Measurements from ENCODE around the gene ATP6AP1. TPM values are rescaled to one million over a fixed set of nuclear protein-coding genes. Genes with fewer than 3 reads are reported as not detected.

The ATP6AP1 gene
- total RNA-seq, 1 donor: 61.9 TPM

GRCh38 chrX:154448484-154448883 is 20.0 kb downstream of the ATP6AP1 start:
- Histone ChIP-seq H3K9me3 (ENCODE audit: low read depth, low read length) (no peaks in the 10 kb centered on the region), H3K27ac (ENCODE audit: low read depth, low read length) (no peak overlapping the region), H3K4me1 (ENCODE audit: insufficient read depth, low read length) (peaks cover 10% of the 10 kb centered on the region), H3K79me2 (ENCODE audit: insufficient read depth, low read length) (peaks cover 41% of the 10 kb centered on the region), H3K4me2 (ENCODE audit: insufficient read depth, low read length) (no peak overlapping the region), H2AFZ (ENCODE audit: low read length) (no peak overlapping the region), H3K36me3 (ENCODE audit: insufficient read depth, low read length) (peaks cover 34% of the 10 kb centered on the region), H3K4me3 (ENCODE audit: insufficient read depth, low read length) (no peak overlapping the region), H4K20me1 (ENCODE audit: insufficient read depth, low read length) (peaks cover 15% of the 10 kb centered on the region), H3K27me3 (ENCODE audit: insufficient read depth, low read length) (no peaks in the 10 kb centered on the region)
- no peak for DNase-seq (ENCODE audit: insufficient read length, low spot score, missing footprints)
- no peak for TF ChIP-seq CTCF (IDR thresholded peaks at IDR 0.05; ENCODE audit: extremely low read depth, low read depth, low read length)

- Histone ChIP-seq H2AFZ (ENCODE audit: low read length) (no peak overlapping the region), H3K4me3 (ENCODE audit: insufficient read depth, low read length) (no peak overlapping the region), H3K36me3 (ENCODE audit: insufficient read depth, low read length) (peaks cover 34% of the 10 kb centered on the region), H3K27ac (ENCODE audit: low read depth, low read length) (no peak overlapping the region), H4K20me1 (ENCODE audit: insufficient read depth, low read length) (peaks cover 15% of the 10 kb centered on the region), H3K4me2 (ENCODE audit: insufficient read depth, low read length) (no peak overlapping the region), H3K9me3 (ENCODE audit: low read depth, low read length) (no peaks in the 10 kb centered on the region), H3K79me2 (ENCODE audit: insufficient read depth, low read length) (peaks cover 37% of the 10 kb centered on the region), H3K27me3 (ENCODE audit: insufficient read depth, low read length) (no peaks in the 10 kb centered on the region), H3K4me1 (ENCODE audit: insufficient read depth, low read length) (peaks cover 9% of the 10 kb centered on the region)
- no peak for DNase-seq (ENCODE audit: insufficient read length, low spot score, missing footprints)
- no peak for TF ChIP-seq CTCF (IDR thresholded peaks at IDR 0.05; ENCODE audit: extremely low read depth, low read depth, low read length)
Measured at GRCh38 chrX:154449618-154450017, 21.1 kb downstream of the ATP6AP1 start.

- DNase-seq (ENCODE audit: insufficient read length, low spot score, missing footprints): no peak
- H2AFZ ChIP-seq (ENCODE audit: low read length): no peak overlapping the region
- no peaks in the 10 kb centered on the region for H3K9me3 ChIP-seq (ENCODE audit: low read depth, low read length)
- H3K79me2 ChIP-seq (ENCODE audit: insufficient read depth, low read length): peaks cover 30% of the 10 kb centered on the region
- H3K27me3 ChIP-seq (ENCODE audit: insufficient read depth, low read length): no peaks in the 10 kb centered on the region
- no peak overlapping the region for H3K4me3 ChIP-seq (ENCODE audit: insufficient read depth, low read length)
- no peak overlapping the region for H3K4me2 ChIP-seq (ENCODE audit: insufficient read depth, low read length)
- peaks cover 2% of the 10 kb centered on the region for H3K4me1 ChIP-seq (ENCODE audit: insufficient read depth, low read length)
- H3K27ac ChIP-seq (ENCODE audit: low read depth, low read length): no peak overlapping the region
- peaks cover 34% of the 10 kb centered on the region for H3K36me3 ChIP-seq (ENCODE audit: insufficient read depth, low read length)
- peaks cover 13% of the 10 kb centered on the region for H4K20me1 ChIP-seq (ENCODE audit: insufficient read depth, low read length)
- TF ChIP-seq CTCF (IDR thresholded peaks at IDR 0.05; ENCODE audit: extremely low read depth, low read depth, low read length): no peak
Measured at GRCh38 chrX:154450312-154450711, 21.8 kb downstream of the ATP6AP1 start.

DNA sequence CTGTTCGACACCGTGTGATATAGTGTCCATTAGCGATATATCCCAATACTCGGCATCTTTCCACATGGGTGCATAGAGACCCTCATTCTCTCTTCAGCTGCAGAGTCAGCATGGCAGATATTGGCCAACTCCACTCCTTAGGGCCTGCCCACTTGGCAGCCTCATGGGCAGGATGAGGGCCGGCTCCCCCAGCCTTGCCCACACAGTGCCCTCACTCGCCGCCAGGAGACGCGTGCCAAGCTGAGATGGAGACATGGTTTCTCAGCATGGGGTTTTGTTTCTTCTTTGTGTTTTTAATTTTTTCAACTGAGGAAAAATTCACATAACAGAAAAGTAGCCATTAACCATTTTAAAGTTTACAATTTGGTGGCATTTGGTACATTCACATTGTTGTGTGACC is 24.3 kb downstream of the ATP6AP1 start:
- H3K79me2 ChIP-seq (ENCODE audit: insufficient read depth, low read length): peaks cover 5% of the 10 kb centered on the region
- no peak overlapping the region for H3K4me3 ChIP-seq (ENCODE audit: insufficient read depth, low read length)
- no peak for DNase-seq (ENCODE audit: insufficient read length, low spot score, missing footprints)
- no peak overlapping the region for H3K27ac ChIP-seq (ENCODE audit: low read depth, low read length)
- no peak for TF ChIP-seq CTCF (IDR thresholded peaks at IDR 0.05; ENCODE audit: extremely low read depth, low read depth, low read length)
- H2AFZ ChIP-seq (ENCODE audit: low read length): no peak overlapping the region
- H3K27me3 ChIP-seq (ENCODE audit: insufficient read depth, low read length): no peaks in the 10 kb centered on the region
- peaks cover 18% of the 10 kb centered on the region for H3K36me3 ChIP-seq (ENCODE audit: insufficient read depth, low read length)
- H3K4me1 ChIP-seq (ENCODE audit: insufficient read depth, low read length): no peaks in the 10 kb centered on the region
- H4K20me1 ChIP-seq (ENCODE audit: insufficient read depth, low read length): no peaks in the 10 kb centered on the region
- H3K9me3 ChIP-seq (ENCODE audit: low read depth, low read length): no peaks in the 10 kb centered on the region
- no peak overlapping the region for H3K4me2 ChIP-seq (ENCODE audit: insufficient read depth, low read length)
